ENCODE data around the gene HEATR3. TPM values are rescaled to one million over a fixed set of nuclear protein-coding genes. Genes with fewer than 3 reads are reported as not detected.

HEATR3 gene
- total and polyA plus RNA-seq, 3 donors from 2014 or later: 13.5 to 51.2 (median 44.0) TPM

- Histone ChIP-seq H3K27ac (no peak overlapping the region), H3K4me3 (no peak overlapping the region), H3K27me3 (no peaks in the 10 kb centered on the region), H3K4me1 (peaks cover 16% of the 10 kb centered on the region), H3K36me3 (ENCODE audit: low read depth, missing control alignments) (no peaks in the 10 kb centered on the region), H3K9me3 (no peaks in the 10 kb centered on the region)
- intact Hi-C loops (cut with DNase I; ENCODE audit: low total_unique reads): no loop called here
- WGBS, 2 donors: 60 to 76% methylated on average over 11 of the region's 11 CpGs
- TF ChIP-seq CTCF (IDR thresholded peaks at IDR 0.05) (no peak), POLR2A (IDR thresholded peaks at IDR 0.05) (no peak)
- DNase-seq: no peak
These were observed 86.0 kb downstream of the HEATR3 start for GRCh38 chr16:50151756-50152155.

GRCh38 chr16:50152351-50152806 is 86.6 kb downstream of the HEATR3 start:
- TF ChIP-seq POLR2A (IDR thresholded peaks at IDR 0.05) (no peak), CTCF (IDR thresholded peaks at IDR 0.05) (peak in 1 of 3 experiments; percentile 10)
- intact Hi-C loops (cut with DNase I; ENCODE audit: low total_unique reads): no loop called here
- no peaks in the 10 kb centered on the region for H3K27me3 ChIP-seq
- peak overlapping the region; percentile 71 to 99 for H3K27ac ChIP-seq
- H3K36me3 ChIP-seq (ENCODE audit: low read depth, missing control alignments): no peaks in the 10 kb centered on the region
- DNase-seq: peak; percentile 62
- peak overlapping the region; percentile 70 to 92 for H3K4me3 ChIP-seq
- 0% methylated on average over 19 to 24 of the region's 24 CpGs for WGBS, 2 donors
- H3K9me3 ChIP-seq: no peaks in the 10 kb centered on the region
- peaks cover 15% of the 10 kb centered on the region for H3K4me1 ChIP-seq

- peaks cover 15% of the 10 kb centered on the region for H3K4me1 ChIP-seq
- no peaks in the 10 kb centered on the region for H3K27me3 ChIP-seq
- peak within 1 kb of the TSS; percentile 90 to 92 for H3K4me3 ChIP-seq
- peak within 1 kb of the TSS; percentile 71 to 99 for H3K27ac ChIP-seq
- intact Hi-C loops (cut with DNase I; ENCODE audit: low total_unique reads): no loop called here
- WGBS, 2 donors: 1 to 2% methylated on average over 12 to 69 of the region's 114 CpGs
- H3K9me3 ChIP-seq: no peaks in the 10 kb centered on the region
- TF ChIP-seq POLR2A (IDR thresholded peaks at IDR 0.05) (peak; percentile 22), CTCF (IDR thresholded peaks at IDR 0.05) (no peak)
- no peaks in the 10 kb centered on the region for H3K36me3 ChIP-seq (ENCODE audit: low read depth, missing control alignments)
- DNase-seq: peak; percentile 87
These were observed 87.2 kb downstream of the HEATR3 start, which contains the start of gene TENT4B for GRCh38 chr16:50152807-50153595. TENT4B (plus strand) TSS chr16:50153306; CDS start chr16:50153622, 316 bp downstream.

DNA sequence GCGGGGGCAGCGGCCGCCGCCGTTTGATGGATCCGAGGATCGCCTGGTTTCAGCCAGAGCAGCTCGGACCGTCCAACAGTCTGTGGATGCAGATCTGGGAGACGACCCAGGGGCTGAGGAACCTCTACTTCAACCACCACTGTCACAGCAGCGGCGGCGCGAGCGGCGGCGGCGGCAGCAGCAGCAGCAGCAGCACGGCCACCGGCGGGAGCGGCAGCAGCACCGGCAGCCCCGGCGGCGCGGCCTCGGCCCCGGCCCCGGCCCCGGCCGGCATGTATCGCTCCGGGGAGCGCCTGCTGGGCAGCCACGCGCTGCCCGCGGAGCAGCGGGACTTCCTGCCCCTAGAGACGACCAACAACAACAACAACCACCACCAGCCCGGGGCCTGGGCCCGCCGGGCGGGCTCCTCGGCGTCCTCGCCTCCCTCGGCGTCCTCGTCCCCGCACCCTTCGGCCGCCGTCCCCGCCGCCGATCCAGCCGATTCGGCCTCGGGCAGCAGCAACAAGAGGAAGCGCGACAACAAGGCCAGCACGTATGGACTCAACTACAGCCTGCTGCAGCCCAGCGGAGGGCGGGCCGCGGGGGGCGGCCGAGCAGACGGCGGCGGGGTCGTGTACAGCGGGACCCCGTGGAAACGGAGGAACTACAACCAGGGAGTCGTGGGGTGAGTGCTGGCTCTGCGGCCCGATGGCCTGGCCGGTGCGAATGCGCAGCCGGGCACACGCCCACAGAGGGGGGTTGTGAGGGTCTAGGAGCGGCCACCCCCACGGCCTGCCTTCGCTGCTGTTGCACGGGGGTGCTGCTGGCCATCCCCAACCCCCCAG is 88.0 kb downstream of the HEATR3 start:
- Histone ChIP-seq H3K4me1 (peaks cover 15% of the 10 kb centered on the region), H3K27me3 (no peaks in the 10 kb centered on the region), H3K36me3 (ENCODE audit: low read depth, missing control alignments) (no peaks in the 10 kb centered on the region), H3K9me3 (no peaks in the 10 kb centered on the region), H3K27ac (peak overlapping the region; percentile 69 to 99), H3K4me3 (peak overlapping the region; percentile 90 to 92)
- no peak for TF ChIP-seq CTCF (IDR thresholded peaks at IDR 0.05)
- no peak for TF ChIP-seq POLR2A (IDR thresholded peaks at IDR 0.05)
- intact Hi-C loops (cut with DNase I; ENCODE audit: low total_unique reads): no loop called here
- no peak for DNase-seq
- WGBS, 2 donors: 0 to 1% methylated on average over 2 to 68 of the region's 89 CpGs
